Ishikawa (cell line): ENCODE measurements around the gene SLC30A2.

Experiments
- CEBPB ChIP-seq: IDR thresholded peaks from 2 replicates; pipeline ENCODE4 v1.6.1; 2012
- CREB1 ChIP-seq: IDR thresholded peaks from 2 replicates; pipeline ENCODE4 v1.6.1; 2012; ENCODE audit warnings: low read depth
- EGR1 ChIP-seq: IDR thresholded peaks from 2 replicates; pipeline ENCODE4 v1.6.1; 2012
- EP300 ChIP-seq: IDR thresholded peaks from 2 replicates; pipeline ENCODE4 v1.6.1; 2012; ENCODE audit warnings: borderline replicate concordance
- FOXM1 ChIP-seq: IDR thresholded peaks from 2 replicates; pipeline ENCODE4 v1.6.1; 2012; ENCODE audit warnings: low read depth, borderline replicate concordance
- MAX ChIP-seq: IDR thresholded peaks from 2 replicates; pipeline ENCODE4 v1.6.1; 2012
- NFIC ChIP-seq: IDR thresholded peaks from 2 replicates; pipeline ENCODE4 v1.6.1; 2012
- RAD21 ChIP-seq: IDR thresholded peaks from 2 replicates; pipeline ENCODE4 v1.6.1; 2012; ENCODE audit warnings: low read depth
- REST ChIP-seq: IDR thresholded peaks from 2 replicates; pipeline ENCODE4 v1.6.1; 2012; ENCODE audit warnings: low read depth, mild to moderate bottlenecking
- TAF1 ChIP-seq: IDR thresholded peaks from 2 replicates; pipeline ENCODE4 v1.6.1; 2012; ENCODE audit warnings: low read depth, mild to moderate bottlenecking
- TCF12 ChIP-seq: IDR thresholded peaks from 2 replicates; pipeline ENCODE4 v1.6.1; 2012; ENCODE audit warnings: low read depth
- TEAD4 ChIP-seq: IDR thresholded peaks from 2 replicates; pipeline ENCODE4 v1.6.1; 2012
- YY1 ChIP-seq: IDR thresholded peaks from 2 replicates; pipeline ENCODE4 v1.6.1; 2012; ENCODE audit warnings: low read depth
- ZBTB7A ChIP-seq: IDR thresholded peaks from 2 replicates; pipeline ENCODE4 v1.6.1; 2012; ENCODE audit warnings: low read depth
- TF ChIP-seq, protein P1 (sequence below): IDR thresholded peaks from 2 replicates; pipeline ENCODE4 v1.6.1; 2012

The SLC30A2 gene

GRCh38 chr1:26025060-26025459 is 20.9 kb downstream of the SLC30A2 start:
- TF ChIP-seq TAF1 (no peak), EP300 (no peak), TEAD4 (no peak), ZBTB7A (no peak), TCF12 (no peak), YY1 (no peak), FOXM1 (no peak), NFIC (no peak), EGR1 (no peak), CEBPB (no peak), REST (no peak), MAX (no peak), RAD21 (no peak), CREB1 (no peak)
- TF ChIP-seq, protein P1, sequence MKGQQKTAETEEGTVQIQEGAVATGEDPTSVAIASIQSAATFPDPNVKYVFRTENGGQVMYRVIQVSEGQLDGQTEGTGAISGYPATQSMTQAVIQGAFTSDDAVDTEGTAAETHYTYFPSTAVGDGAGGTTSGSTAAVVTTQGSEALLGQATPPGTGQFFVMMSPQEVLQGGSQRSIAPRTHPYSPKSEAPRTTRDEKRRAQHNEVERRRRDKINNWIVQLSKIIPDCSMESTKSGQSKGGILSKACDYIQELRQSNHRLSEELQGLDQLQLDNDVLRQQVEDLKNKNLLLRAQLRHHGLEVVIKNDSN: no peak

- no peak for TF ChIP-seq ZBTB7A
- no peak for TF ChIP-seq FOXM1
- TF ChIP-seq TAF1: no peak
- no peak for TF ChIP-seq REST
- no peak for TF ChIP-seq CREB1
- no peak for TF ChIP-seq TEAD4
- no peak for TF ChIP-seq RAD21
- TF ChIP-seq YY1: no peak
These were observed 22.1 kb downstream of the SLC30A2 start for GRCh38 chr1:26023826-26024225.

- TF ChIP-seq TEAD4 (no peak), ZBTB7A (no peak), EP300 (no peak), TCF12 (no peak), CREB1 (no peak), YY1 (no peak), FOXM1 (no peak), EGR1 (no peak), CEBPB (no peak), NFIC (no peak)
- TF ChIP-seq, protein P1: no peak
These were observed 22.9 kb downstream of the SLC30A2 start for GRCh38 chr1:26023009-26023408.

DNA sequence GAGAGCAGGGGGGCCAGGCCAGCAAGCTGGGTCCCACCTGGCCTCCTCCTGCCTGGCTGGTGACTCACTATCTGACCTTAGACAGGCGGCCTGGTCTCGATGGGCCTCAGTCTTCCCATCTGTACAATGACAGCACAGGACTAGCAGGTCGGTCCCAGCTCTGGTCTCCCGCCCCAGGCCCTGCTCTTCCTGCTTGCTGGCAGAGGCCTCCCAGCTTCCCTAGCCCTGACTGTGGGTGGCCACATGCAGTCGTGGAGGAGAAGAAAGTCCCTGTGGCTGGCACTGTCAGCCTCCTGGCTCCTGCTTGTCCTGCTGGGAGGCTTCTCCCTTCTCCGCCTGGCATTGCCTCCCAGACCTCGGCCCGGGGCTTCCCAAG is 23.5 kb downstream of the SLC30A2 start:
- TF ChIP-seq RAD21 (no peak), ZBTB7A (no peak), TCF12 (no peak), EGR1 (no peak)

DNA sequence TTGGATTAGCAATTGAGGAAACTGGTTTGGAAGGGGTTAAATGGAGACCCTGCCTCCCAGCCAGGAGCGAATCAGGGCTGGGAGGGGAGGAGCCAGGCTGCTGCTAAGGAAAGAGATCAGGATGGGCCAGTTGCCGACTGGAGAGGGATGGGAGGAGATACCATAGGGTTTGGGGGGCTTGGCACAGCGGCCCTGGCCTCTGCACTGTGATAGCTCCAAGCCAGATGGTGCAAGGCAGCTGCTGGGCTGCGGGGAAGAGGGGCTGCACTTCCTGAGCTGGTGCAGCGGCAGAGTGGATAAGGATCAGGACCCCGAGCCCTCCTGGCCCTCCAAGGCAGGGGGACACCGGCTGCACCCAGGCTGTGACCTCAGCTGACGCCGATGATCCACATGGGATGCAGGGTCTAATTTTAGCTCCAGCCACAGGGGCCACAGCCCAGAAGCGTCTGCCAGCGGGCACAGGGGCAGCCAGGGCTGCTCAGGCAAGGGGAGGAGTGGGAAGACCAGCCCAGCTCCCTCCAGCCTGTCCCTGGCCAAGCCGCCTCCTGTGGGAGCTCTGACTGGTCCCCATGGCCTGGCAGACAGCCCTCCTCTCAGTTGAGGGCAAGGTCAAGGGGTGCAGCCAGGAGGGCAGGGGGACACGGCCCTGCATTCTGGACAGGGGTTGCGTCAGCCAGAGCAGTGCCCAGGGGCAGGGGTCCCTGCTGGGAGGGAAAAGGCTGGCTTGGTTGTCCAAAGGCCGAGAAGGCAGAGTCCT is 24.1 kb downstream of the SLC30A2 start, which contains the start of gene EXTL1:
Gene EXTL1, plus strand, starts transcription at position 129 of the 757 bp plus-strand sequence. CDS start 872 bp downstream, outside the sequence.
- no peak for TF ChIP-seq FOXM1
- no peak for TF ChIP-seq NFIC
- TF ChIP-seq, protein P1: no peak
- no peak for TF ChIP-seq CREB1
- TF ChIP-seq CEBPB: no peak
- no peak for TF ChIP-seq REST
- no peak for TF ChIP-seq TAF1
- TF ChIP-seq EP300: no peak
- TF ChIP-seq TEAD4: no peak
- no peak for TF ChIP-seq EGR1
- no peak for TF ChIP-seq TCF12
